ENCODE measurements around the gene TBC1D20. TPM values are rescaled to one million over a fixed set of nuclear protein-coding genes. Genes with fewer than 3 reads are reported as not detected.
A peak's percentile ranks its signal among the peaks of the same experiment; 100 is the strongest.

The TBC1D20 gene
- total RNA-seq, 1 donor from 2014 or later = 64.0 TPM

DNA sequence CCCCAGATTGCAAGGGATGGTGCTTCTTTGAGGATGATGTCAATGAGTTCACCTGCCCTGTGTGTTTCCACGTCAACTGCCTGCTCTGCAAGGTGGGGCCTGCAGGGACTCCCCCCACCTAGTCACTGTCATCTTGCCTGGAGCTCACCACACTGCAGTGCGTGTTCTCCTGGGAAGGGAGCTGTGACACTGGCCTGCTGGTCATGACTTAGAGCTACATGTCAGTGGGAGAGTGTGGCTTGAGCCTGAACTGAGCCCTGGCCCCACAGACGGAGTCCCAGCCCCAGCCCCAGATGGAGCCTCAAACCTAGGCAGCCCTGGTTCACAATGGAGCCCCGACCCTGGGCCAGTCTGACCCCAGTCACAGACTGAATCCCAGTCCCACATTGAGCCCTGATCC is 34.9 kb downstream of the TBC1D20 start:
- Mint-ChIP-seq H3K9me3 (ENCODE audit: low read depth) (no peaks in the 10 kb centered on the region), H3K27ac (ENCODE audit: unreplicated experiment) (no peak overlapping the region), H3K27me3 (ENCODE audit: low read depth) (no peaks in the 10 kb centered on the region), H3K36me3 (ENCODE audit: low read depth) (peaks cover 14% of the 10 kb centered on the region), H3K4me3 (ENCODE audit: unreplicated experiment) (no peak overlapping the region), H3K4me1 (ENCODE audit: low read depth) (peaks cover 4% of the 10 kb centered on the region)
- TF ChIP-seq, protein P1, sequence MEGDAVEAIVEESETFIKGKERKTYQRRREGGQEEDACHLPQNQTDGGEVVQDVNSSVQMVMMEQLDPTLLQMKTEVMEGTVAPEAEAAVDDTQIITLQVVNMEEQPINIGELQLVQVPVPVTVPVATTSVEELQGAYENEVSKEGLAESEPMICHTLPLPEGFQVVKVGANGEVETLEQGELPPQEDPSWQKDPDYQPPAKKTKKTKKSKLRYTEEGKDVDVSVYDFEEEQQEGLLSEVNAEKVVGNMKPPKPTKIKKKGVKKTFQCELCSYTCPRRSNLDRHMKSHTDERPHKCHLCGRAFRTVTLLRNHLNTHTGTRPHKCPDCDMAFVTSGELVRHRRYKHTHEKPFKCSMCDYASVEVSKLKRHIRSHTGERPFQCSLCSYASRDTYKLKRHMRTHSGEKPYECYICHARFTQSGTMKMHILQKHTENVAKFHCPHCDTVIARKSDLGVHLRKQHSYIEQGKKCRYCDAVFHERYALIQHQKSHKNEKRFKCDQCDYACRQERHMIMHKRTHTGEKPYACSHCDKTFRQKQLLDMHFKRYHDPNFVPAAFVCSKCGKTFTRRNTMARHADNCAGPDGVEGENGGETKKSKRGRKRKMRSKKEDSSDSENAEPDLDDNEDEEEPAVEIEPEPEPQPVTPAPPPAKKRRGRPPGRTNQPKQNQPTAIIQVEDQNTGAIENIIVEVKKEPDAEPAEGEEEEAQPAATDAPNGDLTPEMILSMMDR (IDR thresholded peaks at IDR 0.05) = no peak
- DNase-seq (ENCODE audit: low spot score) = no peak

DNA sequence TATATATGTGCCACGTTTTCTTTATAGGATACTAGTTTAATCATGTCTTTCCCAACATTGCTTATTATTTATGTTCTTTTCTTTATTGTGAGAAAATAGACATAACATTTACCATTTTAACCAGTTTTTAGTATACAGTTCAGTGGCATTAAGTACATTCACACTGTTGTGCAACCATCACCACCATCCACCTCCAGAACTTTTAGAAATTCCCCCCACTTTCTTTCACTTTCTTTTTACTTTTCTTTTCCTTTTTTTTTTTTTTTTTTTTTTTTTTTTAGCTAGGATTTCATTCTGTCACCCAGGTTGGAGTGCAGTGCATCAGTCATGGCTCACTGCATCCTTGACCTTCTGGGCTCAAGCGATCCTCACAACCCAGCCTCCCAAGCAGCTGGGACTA is 35.8 kb downstream of the TBC1D20 start:
- H3K36me3 Mint-ChIP-seq (ENCODE audit: low read depth) = peaks cover 18% of the 10 kb centered on the region
- H3K27me3 Mint-ChIP-seq (ENCODE audit: low read depth) = no peaks in the 10 kb centered on the region

DNA sequence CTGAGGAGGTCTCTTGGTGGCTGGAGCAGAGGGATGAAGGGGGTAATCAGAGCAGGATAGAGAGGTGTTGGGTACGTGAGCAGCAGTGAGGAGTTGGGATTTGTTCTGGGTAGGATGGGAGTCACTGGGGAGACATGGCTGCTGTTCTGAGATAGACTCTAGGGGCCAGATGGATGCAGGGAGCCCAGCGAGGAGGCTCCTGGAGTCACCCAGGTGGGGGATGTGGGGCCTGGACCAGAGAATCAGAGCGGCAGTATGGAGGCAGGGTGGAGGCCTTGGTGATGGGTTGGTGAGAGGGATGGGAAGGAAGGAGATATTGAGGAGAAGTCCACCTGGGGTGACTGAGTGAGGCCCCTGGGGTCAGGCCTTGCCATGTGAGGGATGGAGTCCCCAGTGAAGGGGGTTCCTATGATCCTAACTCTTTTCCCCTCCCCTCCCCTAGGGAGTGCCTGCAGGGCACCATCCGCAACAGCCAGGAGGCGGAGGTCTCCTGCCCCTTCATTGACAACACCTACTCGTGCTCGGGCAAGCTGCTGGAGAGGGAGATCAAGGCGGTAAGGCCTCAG is 40.6 kb downstream of the TBC1D20 start:
- TF ChIP-seq, protein P1 (IDR thresholded peaks at IDR 0.05) = no peak
- no peaks in the 10 kb centered on the region for H3K27me3 Mint-ChIP-seq (ENCODE audit: low read depth)
- H3K27ac Mint-ChIP-seq (ENCODE audit: unreplicated experiment) = peak overlapping the region; percentile 14
- H3K9me3 Mint-ChIP-seq (ENCODE audit: low read depth) = no peaks in the 10 kb centered on the region
- peaks cover 21% of the 10 kb centered on the region for H3K36me3 Mint-ChIP-seq (ENCODE audit: low read depth)
- no peak for DNase-seq (ENCODE audit: low spot score)
- H3K4me3 Mint-ChIP-seq (ENCODE audit: unreplicated experiment) = no peak overlapping the region
- H3K4me1 Mint-ChIP-seq (ENCODE audit: low read depth) = no peaks in the 10 kb centered on the region

More for the DNA sequence above, 35.8 kb downstream of the TBC1D20 start:
- no peak overlapping the region for H3K4me3 Mint-ChIP-seq (ENCODE audit: unreplicated experiment)
- H3K27ac Mint-ChIP-seq (ENCODE audit: unreplicated experiment) = no peak overlapping the region
- H3K4me1 Mint-ChIP-seq (ENCODE audit: low read depth) = peaks cover 3% of the 10 kb centered on the region
- TF ChIP-seq, protein P1 (IDR thresholded peaks at IDR 0.05) = no peak
- no peaks in the 10 kb centered on the region for H3K9me3 Mint-ChIP-seq (ENCODE audit: low read depth)
- DNase-seq (ENCODE audit: low spot score) = no peak

DNA sequence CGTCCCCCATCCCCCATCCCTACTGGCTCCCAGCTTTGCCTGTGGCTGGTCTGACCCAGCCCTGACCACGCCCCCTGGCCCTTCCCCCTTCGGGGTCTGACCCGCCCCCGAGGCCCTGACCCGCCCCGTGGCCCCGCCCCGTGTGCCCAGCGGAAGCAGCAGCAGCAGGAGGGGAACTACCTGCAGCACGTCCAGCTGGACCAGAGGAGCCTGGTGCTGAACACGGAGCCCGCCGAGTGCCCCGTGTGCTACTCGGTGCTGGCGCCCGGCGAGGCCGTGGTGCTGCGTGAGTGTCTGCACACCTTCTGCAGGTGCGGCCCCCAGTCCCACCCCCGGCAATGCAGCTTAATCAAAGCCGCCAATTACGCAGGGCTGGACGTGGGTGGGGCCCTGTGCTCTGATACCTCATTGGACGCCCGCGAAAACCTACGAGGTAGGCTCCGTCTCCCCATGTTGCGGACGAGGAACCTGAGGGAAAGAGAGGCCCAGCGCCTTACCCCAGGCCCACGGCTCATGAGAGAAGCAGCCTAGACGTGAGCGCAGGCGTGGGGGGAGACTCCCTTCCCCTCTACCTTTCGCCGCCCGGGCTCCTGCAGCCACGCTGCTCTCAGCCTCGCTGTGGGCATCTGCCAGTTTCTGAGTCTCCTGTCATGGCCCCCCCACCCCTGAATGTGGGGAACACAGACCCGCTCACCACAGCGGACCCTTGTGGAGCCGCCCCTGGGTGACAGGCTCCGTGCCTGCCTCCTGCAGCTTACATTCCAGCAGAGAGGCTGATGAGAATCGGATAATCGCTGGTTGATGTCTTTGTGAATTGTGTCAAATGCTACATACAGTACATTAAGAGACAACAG is 41.4 kb downstream of the TBC1D20 start:
- H3K4me1 Mint-ChIP-seq (ENCODE audit: low read depth) = no peaks in the 10 kb centered on the region
- no peak overlapping the region for H3K27ac Mint-ChIP-seq (ENCODE audit: unreplicated experiment)
- no peaks in the 10 kb centered on the region for H3K27me3 Mint-ChIP-seq (ENCODE audit: low read depth)
- no peaks in the 10 kb centered on the region for H3K9me3 Mint-ChIP-seq (ENCODE audit: low read depth)
- no peak overlapping the region for H3K4me3 Mint-ChIP-seq (ENCODE audit: unreplicated experiment)
- DNase-seq (ENCODE audit: low spot score) = no peak
- peaks cover 23% of the 10 kb centered on the region for H3K36me3 Mint-ChIP-seq (ENCODE audit: low read depth)
- TF ChIP-seq, protein P1 (IDR thresholded peaks at IDR 0.05) = no peak

DNA sequence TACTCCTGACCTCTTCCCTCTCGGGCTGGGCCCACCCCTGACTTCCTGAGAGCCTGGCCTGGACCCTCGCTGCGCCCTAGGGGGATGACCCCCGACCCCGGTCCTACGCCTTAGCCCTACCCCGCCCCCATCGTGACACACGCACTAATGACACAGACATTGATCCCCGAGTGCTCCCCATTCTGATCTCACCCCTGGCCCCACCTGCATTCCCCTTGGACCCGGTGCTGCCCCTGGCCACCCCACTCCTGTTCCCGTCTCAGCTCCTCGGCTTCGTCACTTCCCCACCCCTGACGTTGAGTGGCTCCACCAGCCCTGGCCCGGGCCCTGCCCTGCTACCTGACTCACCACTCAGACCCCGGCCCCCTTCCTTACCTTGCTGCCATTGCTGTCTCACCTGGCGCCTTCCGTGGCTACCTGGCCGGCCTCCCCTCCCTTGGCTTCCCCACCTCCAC is 42.1 kb downstream of the TBC1D20 start:
- DNase-seq (ENCODE audit: low spot score) = no peak
- H3K27me3 Mint-ChIP-seq (ENCODE audit: low read depth) = no peaks in the 10 kb centered on the region
- H3K9me3 Mint-ChIP-seq (ENCODE audit: low read depth) = no peaks in the 10 kb centered on the region
- no peak overlapping the region for H3K27ac Mint-ChIP-seq (ENCODE audit: unreplicated experiment)
- no peaks in the 10 kb centered on the region for H3K4me1 Mint-ChIP-seq (ENCODE audit: low read depth)
- H3K36me3 Mint-ChIP-seq (ENCODE audit: low read depth) = peaks cover 27% of the 10 kb centered on the region
- TF ChIP-seq, protein P1 (IDR thresholded peaks at IDR 0.05) = no peak
- H3K4me3 Mint-ChIP-seq (ENCODE audit: unreplicated experiment) = no peak overlapping the region
